ENCODE results near the gene FGF16. TPM values are rescaled to one million over a fixed set of nuclear protein-coding genes. Genes with fewer than 3 reads are reported as not detected.

The FGF16 gene
- total and polyA plus RNA-seq, 4 donors = 0.02 TPM; not detected in 3

DNA sequence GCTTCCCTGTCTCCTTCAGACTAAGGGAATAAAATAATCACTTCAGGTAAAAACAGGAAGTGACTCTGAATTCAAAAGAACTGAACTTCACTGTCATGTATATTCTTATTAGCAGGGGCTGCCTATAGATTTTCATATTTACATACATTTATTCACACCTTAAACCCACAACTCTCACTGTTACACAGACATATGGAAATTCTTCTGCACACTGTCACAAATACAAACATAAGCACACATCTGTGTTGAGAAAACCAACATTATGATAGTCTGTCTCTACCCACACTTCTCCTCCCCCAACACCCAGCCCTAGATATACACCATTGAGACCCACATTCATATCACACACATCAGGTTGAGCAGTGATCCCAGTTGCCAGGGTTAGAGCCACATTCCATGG lies 5.7 kb upstream of the FGF16 start:
- TF ChIP-seq, protein P1, sequence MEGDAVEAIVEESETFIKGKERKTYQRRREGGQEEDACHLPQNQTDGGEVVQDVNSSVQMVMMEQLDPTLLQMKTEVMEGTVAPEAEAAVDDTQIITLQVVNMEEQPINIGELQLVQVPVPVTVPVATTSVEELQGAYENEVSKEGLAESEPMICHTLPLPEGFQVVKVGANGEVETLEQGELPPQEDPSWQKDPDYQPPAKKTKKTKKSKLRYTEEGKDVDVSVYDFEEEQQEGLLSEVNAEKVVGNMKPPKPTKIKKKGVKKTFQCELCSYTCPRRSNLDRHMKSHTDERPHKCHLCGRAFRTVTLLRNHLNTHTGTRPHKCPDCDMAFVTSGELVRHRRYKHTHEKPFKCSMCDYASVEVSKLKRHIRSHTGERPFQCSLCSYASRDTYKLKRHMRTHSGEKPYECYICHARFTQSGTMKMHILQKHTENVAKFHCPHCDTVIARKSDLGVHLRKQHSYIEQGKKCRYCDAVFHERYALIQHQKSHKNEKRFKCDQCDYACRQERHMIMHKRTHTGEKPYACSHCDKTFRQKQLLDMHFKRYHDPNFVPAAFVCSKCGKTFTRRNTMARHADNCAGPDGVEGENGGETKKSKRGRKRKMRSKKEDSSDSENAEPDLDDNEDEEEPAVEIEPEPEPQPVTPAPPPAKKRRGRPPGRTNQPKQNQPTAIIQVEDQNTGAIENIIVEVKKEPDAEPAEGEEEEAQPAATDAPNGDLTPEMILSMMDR (IDR thresholded peaks at IDR 0.05; ENCODE audit: control extremely low read depth, extremely low read depth) = no peak
- H3K4me3 ChIP-seq = no peak overlapping the region
- H3K36me3 ChIP-seq (ENCODE audit: control insufficient read depth in 4 of 4, insufficient read depth in 4 of 4, low read length in 4 of 4) = no peaks in the 10 kb centered on the region
- no peak overlapping the region for H3K27ac ChIP-seq (ENCODE audit: low read depth in 1 of 2, low read length in 1 of 2)
- DNase-seq (no peak), ATAC-seq (ENCODE audit: insufficient read depth, low FRiP score) (no peak)
- H3K9ac ChIP-seq (ENCODE audit: insufficient read depth in 1 of 2, low read length in 2 of 2) = no peak overlapping the region
- peaks cover 0 to 8% (median 0%) of the 10 kb centered on the region in 5 donors for H3K4me1 ChIP-seq (ENCODE audit: control insufficient read depth in 5 of 5, insufficient read depth in 5 of 5, low read length in 5 of 5)
- no peaks in the 10 kb centered on the region for H3K27me3 ChIP-seq (ENCODE audit: control insufficient read depth in 3 of 3, insufficient read depth in 3 of 3, low read length in 2 of 3)
- no peaks in the 10 kb centered on the region for H3K9me3 ChIP-seq (ENCODE audit: control insufficient read depth in 4 of 4, insufficient read depth in 3 of 4, low read length in 3 of 4)

DNA sequence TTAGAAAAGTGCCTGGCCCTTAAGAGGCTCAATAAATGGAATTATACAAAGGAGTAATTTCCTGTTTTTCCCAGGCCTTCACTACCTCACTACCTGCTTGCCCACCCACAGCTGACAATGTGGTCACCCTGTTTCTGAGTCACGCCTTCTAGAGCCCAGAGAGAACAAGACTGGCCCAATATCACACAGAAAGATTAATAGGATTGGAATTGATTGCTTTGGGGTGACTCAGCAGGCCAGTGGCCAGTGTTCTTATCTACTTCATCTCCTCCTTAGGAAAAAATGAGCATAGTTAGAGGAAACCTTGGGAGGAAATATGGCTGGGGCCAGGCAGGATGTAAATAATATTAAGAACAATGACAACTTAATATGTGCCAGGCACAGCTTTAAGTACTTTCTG lies 4.5 kb upstream of the FGF16 start:
- ATAC-seq (ENCODE audit: insufficient read depth, low FRiP score) = no peak
- WGBS, 2 donors = 49 to 87% methylated on average over 1 of the region's 1 CpG
- no peaks in the 10 kb centered on the region for H3K36me3 ChIP-seq (ENCODE audit: control insufficient read depth in 4 of 4, insufficient read depth in 4 of 4, low read length in 4 of 4)
- TF ChIP-seq, protein P1 (IDR thresholded peaks at IDR 0.05; ENCODE audit: control extremely low read depth, extremely low read depth) = no peak
- H3K27me3 ChIP-seq (ENCODE audit: control insufficient read depth in 3 of 3, insufficient read depth in 3 of 3, low read length in 2 of 3) = no peaks in the 10 kb centered on the region
- no peak overlapping the region for H3K27ac ChIP-seq (ENCODE audit: low read depth in 1 of 2, low read length in 1 of 2)
- no peaks in the 10 kb centered on the region for H3K9me3 ChIP-seq (ENCODE audit: control insufficient read depth in 4 of 4, insufficient read depth in 3 of 4, low read length in 3 of 4)
- DNase-seq = no peak
- peaks cover 0 to 15% (median 0%) of the 10 kb centered on the region in 5 donors for H3K4me1 ChIP-seq (ENCODE audit: control insufficient read depth in 5 of 5, insufficient read depth in 5 of 5, low read length in 5 of 5)
- H3K9ac ChIP-seq (ENCODE audit: insufficient read depth in 1 of 2, low read length in 2 of 2) = no peak overlapping the region
- H3K4me3 ChIP-seq = no peak overlapping the region

DNA sequence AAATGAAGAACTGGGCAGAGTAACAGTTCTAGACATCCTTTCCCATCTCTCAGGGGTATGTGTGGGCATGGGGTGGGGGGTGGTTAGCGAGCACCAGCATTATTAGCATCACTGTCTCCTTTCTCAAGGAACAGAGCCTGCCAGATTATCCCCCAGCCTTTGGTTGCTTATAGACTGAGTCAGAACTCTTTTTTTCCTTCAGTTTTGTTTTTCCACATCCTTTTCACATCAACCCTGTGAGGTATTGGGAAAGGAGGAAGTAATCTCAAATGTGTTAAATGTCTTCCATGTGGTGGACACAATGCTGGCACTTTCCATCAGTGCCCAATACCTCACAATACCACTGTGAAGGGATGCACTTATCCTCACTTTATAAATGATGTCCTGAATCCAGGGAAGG lies 3.1 kb upstream of the FGF16 start:
- no peaks in the 10 kb centered on the region for H3K27me3 ChIP-seq (ENCODE audit: control insufficient read depth in 3 of 3, insufficient read depth in 3 of 3, low read length in 2 of 3)
- H3K9me3 ChIP-seq (ENCODE audit: control insufficient read depth in 4 of 4, insufficient read depth in 3 of 4, low read length in 3 of 4) = no peaks in the 10 kb centered on the region
- H3K9ac ChIP-seq (ENCODE audit: insufficient read depth in 1 of 2, low read length in 2 of 2) = no peak overlapping the region
- H3K4me3 ChIP-seq = no peak overlapping the region
- no peak overlapping the region for H3K27ac ChIP-seq (ENCODE audit: low read depth in 1 of 2, low read length in 1 of 2)
- peaks cover 0 to 15% (median 0%) of the 10 kb centered on the region in 5 donors for H3K4me1 ChIP-seq (ENCODE audit: control insufficient read depth in 5 of 5, insufficient read depth in 5 of 5, low read length in 5 of 5)
- ATAC-seq (ENCODE audit: insufficient read depth, low FRiP score) = no peak
- WGBS, 2 donors = 62 to 100% methylated on average over 1 of the region's 1 CpG
- DNase-seq = no peak
- no peaks in the 10 kb centered on the region for H3K36me3 ChIP-seq (ENCODE audit: control insufficient read depth in 4 of 4, insufficient read depth in 4 of 4, low read length in 4 of 4)
- TF ChIP-seq, protein P1 (IDR thresholded peaks at IDR 0.05; ENCODE audit: control extremely low read depth, extremely low read depth) = no peak

DNA sequence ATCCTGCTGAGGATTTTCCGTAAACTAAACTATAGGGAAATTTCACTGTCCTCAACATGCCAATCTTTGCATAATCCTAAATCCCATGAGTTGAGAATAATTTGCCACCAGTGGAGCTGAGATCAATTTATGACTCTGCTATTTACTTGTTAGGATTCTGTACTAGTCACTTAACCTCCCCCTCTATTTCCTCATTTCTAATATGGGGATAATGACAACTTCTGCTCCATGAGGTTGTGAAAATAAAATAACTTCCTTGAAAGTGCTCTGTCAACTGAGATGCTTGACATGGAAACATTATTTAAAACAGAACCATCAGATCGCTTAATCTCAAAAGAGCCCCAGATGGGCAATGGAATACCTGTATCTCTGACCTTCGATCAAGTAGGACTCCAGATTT lies 2.6 kb upstream of the FGF16 start:
- no peaks in the 10 kb centered on the region for H3K9me3 ChIP-seq (ENCODE audit: control insufficient read depth in 4 of 4, insufficient read depth in 3 of 4, low read length in 3 of 4)
- ATAC-seq (ENCODE audit: insufficient read depth, low FRiP score) (no peak), DNase-seq (no peak)
- peaks cover 0 to 15% (median 0%) of the 10 kb centered on the region in 5 donors for H3K4me1 ChIP-seq (ENCODE audit: control insufficient read depth in 5 of 5, insufficient read depth in 5 of 5, low read length in 5 of 5)
- H3K36me3 ChIP-seq (ENCODE audit: control insufficient read depth in 4 of 4, insufficient read depth in 4 of 4, low read length in 4 of 4) = no peaks in the 10 kb centered on the region
- no peak overlapping the region for H3K27ac ChIP-seq (ENCODE audit: low read depth in 1 of 2, low read length in 1 of 2)
- no peaks in the 10 kb centered on the region for H3K27me3 ChIP-seq (ENCODE audit: control insufficient read depth in 3 of 3, insufficient read depth in 3 of 3, low read length in 2 of 3)
- TF ChIP-seq, protein P1 (IDR thresholded peaks at IDR 0.05; ENCODE audit: control extremely low read depth, extremely low read depth) = no peak
- no peak overlapping the region for H3K9ac ChIP-seq (ENCODE audit: insufficient read depth in 1 of 2, low read length in 2 of 2)
- 65% methylated on average over 3 of the region's 3 CpGs for WGBS, 2 donors
- no peak overlapping the region for H3K4me3 ChIP-seq
